HEK293T (cell line): ENCODE data around the gene TAF5.

Source experiments
- ARNT ChIP-seq: fragments of 450-650 bp; IDR thresholded peaks from 2 replicates; pipeline ENCODE4 v1.6.1; 2017; ENCODE audit warnings: mild to moderate bottlenecking
- BHLHE40 ChIP-seq: fragments of 450-650 bp; IDR thresholded peaks from 2 replicates; pipeline ENCODE4 v1.6.1; 2016; ENCODE audit warnings: mild to moderate bottlenecking, moderate library complexity, borderline replicate concordance
- FOXA1 ChIP-seq: fragments of 450-650 bp; IDR thresholded peaks from 2 replicates; pipeline ENCODE4 v1.6.1; 2016; ENCODE audit warnings: mild to moderate bottlenecking
- FOXK2 ChIP-seq: fragments of 450-650 bp; IDR thresholded peaks from 2 replicates; pipeline ENCODE4 v1.6.1; 2016; ENCODE audit warnings: mild to moderate bottlenecking
- FOXM1 ChIP-seq: fragments of 450-650 bp; IDR thresholded peaks from 2 replicates; pipeline ENCODE4 v1.6.1; 2017; ENCODE audit warnings: mild to moderate bottlenecking, borderline replicate concordance
- HDGF ChIP-seq: fragments of 450-650 bp; IDR thresholded peaks from 2 replicates; pipeline ENCODE4 v1.6.1; 2017; ENCODE audit warnings: antibody characterized with exemption, borderline replicate concordance
- SP1 ChIP-seq: fragments of 450-650 bp; IDR thresholded peaks from 2 replicates; pipeline ENCODE4 v1.6.1; 2017
- SUZ12 ChIP-seq: fragments of 450-650 bp; IDR thresholded peaks from 2 replicates; pipeline ENCODE4 v1.6.1; 2016; ENCODE audit warnings: mild to moderate bottlenecking
- TARDBP ChIP-seq: fragments of 450-650 bp; IDR thresholded peaks from 2 replicates; pipeline ENCODE4 v1.6.1; 2016
- ZNF384 ChIP-seq: fragments of 450-650 bp; IDR thresholded peaks from 2 replicates; pipeline ENCODE4 v1.6.1; 2016

DNA sequence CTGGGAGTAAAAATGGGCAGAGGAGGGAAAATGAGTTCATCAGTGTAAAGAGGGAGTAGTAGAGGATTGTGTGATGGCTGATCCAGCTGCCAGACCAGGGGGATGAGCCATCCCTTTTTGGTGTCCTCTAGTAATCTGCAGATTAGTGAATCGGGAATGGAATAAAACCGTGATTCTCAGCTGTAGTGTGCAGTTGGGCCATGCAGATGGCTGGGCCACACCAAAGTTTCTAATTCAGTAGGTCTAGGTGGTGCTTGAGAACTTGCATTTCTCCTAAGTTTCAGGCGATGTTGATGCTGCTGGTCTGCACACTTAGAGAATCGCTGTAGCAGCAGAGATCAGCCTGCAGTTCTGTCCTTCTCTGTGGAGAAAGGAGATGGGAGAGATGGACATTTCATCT lies 51.3 kb downstream of the TAF5 start:
- TF ChIP-seq SP1 (no peak), HDGF (no peak), ARNT (no peak), BHLHE40 (no peak), FOXM1 (no peak), FOXA1 (no peak), ZNF384 (no peak), TARDBP (no peak), FOXK2 (no peak), SUZ12 (no peak)
